ENCODE results near the gene CHML. TPM values are rescaled to one million over a fixed set of nuclear protein-coding genes. Genes with fewer than 3 reads are reported as not detected.

The CHML gene
- total RNA-seq, 1 donor from 2014 or later: 15.2 TPM

DNA sequence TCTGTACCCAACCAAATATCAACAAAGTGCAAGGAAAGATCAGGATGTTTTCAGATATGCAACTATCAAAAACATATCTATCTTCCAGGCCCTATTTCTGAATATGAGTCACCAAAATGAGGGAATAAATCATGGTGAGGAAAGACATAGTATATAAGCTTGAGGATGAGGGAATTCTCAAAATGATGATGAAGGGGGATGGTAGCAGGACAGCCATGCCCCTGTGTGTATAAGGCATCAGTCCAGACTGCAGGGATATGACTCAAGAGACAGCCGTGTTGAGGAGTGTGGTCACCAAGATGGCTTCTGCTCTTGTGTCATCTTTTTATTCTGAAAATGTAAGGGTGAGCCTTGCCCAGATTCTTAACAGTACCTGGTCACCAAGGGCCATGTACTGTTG, 7.5 kb upstream of the CHML start:
- TF ChIP-seq CTCF (IDR thresholded peaks at IDR 0.05; ENCODE audit: unreplicated experiment): no peak
- no peaks in the 10 kb centered on the region for H3K9me3 Mint-ChIP-seq (ENCODE audit: unreplicated experiment)
- no peak overlapping the region for H3K4me3 Mint-ChIP-seq (ENCODE audit: unreplicated experiment)
- no peaks in the 10 kb centered on the region for H3K4me1 Mint-ChIP-seq (ENCODE audit: unreplicated experiment)
- H3K36me3 Mint-ChIP-seq (ENCODE audit: low read depth, unreplicated experiment): no peaks in the 10 kb centered on the region
- H3K27me3 Mint-ChIP-seq (ENCODE audit: unreplicated experiment): peaks cover 2% of the 10 kb centered on the region
- H3K27ac Mint-ChIP-seq (ENCODE audit: unreplicated experiment): no peak overlapping the region
- DNase-seq (ENCODE audit: low spot score): no peak

DNA sequence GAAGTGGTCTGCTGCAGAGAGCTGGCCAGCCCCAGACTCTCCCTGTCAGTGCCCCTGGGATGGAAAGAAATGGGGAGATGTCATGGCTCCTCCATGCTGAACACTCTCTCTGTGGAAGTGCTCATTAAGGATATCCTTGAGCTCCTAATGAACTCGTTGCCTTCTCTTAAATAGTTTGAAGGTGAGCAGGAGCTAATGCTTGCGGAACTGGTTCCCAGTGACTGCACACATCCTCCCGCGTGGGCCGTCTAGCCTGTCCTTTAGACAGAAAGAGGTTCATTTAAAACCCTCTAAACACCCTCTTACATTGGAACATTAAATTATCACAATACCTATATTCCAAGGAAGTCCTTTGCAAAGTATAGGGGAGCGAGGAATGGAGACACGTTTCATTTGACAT, 6.0 kb upstream of the CHML start:
- H3K9me3 Mint-ChIP-seq (ENCODE audit: unreplicated experiment): no peaks in the 10 kb centered on the region
- no peak overlapping the region for H3K4me3 Mint-ChIP-seq (ENCODE audit: unreplicated experiment)
- no peaks in the 10 kb centered on the region for H3K4me1 Mint-ChIP-seq (ENCODE audit: unreplicated experiment)
- TF ChIP-seq CTCF (IDR thresholded peaks at IDR 0.05; ENCODE audit: unreplicated experiment): no peak
- H3K27me3 Mint-ChIP-seq (ENCODE audit: unreplicated experiment): peaks cover 4% of the 10 kb centered on the region
- H3K27ac Mint-ChIP-seq (ENCODE audit: unreplicated experiment): no peak overlapping the region
- no peaks in the 10 kb centered on the region for H3K36me3 Mint-ChIP-seq (ENCODE audit: low read depth, unreplicated experiment)
- no peak for DNase-seq (ENCODE audit: low spot score)

DNA sequence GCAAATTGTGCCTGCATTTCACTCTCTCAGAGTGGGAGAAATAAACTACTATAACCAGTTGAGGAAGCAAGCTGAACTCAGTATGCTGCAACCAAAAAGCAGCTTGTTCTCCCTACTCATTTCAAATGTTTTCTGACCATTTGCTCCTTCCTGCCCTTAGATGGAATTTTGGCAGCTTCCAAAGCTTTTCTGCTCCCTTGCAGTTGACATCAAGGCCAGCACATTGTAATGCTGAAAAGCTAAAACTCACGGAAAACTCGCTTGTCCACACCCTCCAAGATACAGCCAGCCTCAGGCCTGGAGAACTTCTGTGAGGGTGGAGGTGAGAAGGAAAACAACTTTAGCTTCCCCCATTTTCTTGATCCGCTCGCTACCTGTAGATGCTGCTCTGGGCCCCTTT, 5.0 kb upstream of the CHML start:
- TF ChIP-seq CTCF (IDR thresholded peaks at IDR 0.05; ENCODE audit: unreplicated experiment): no peak

GRCh38 chr1:241644259-241644658, 4.1 kb upstream of the CHML start:
- Mint-ChIP-seq H3K27ac (ENCODE audit: unreplicated experiment) (no peak overlapping the region), H3K4me1 (ENCODE audit: unreplicated experiment) (peaks cover 2% of the 10 kb centered on the region), H3K9me3 (ENCODE audit: unreplicated experiment) (no peaks in the 10 kb centered on the region), H3K27me3 (ENCODE audit: unreplicated experiment) (peaks cover 4% of the 10 kb centered on the region), H3K4me3 (ENCODE audit: unreplicated experiment) (no peak overlapping the region), H3K36me3 (ENCODE audit: low read depth, unreplicated experiment) (no peaks in the 10 kb centered on the region)
- DNase-seq (ENCODE audit: low spot score): no peak
- TF ChIP-seq CTCF (IDR thresholded peaks at IDR 0.05; ENCODE audit: unreplicated experiment): no peak

More for the DNA sequence above, 5.0 kb upstream of the CHML start:
- Mint-ChIP-seq H3K9me3 (ENCODE audit: unreplicated experiment) (no peaks in the 10 kb centered on the region), H3K27me3 (ENCODE audit: unreplicated experiment) (peaks cover 4% of the 10 kb centered on the region), H3K4me1 (ENCODE audit: unreplicated experiment) (no peaks in the 10 kb centered on the region), H3K36me3 (ENCODE audit: low read depth, unreplicated experiment) (no peaks in the 10 kb centered on the region), H3K27ac (ENCODE audit: unreplicated experiment) (no peak overlapping the region), H3K4me3 (ENCODE audit: unreplicated experiment) (no peak overlapping the region)
- DNase-seq (ENCODE audit: low spot score): no peak

DNA sequence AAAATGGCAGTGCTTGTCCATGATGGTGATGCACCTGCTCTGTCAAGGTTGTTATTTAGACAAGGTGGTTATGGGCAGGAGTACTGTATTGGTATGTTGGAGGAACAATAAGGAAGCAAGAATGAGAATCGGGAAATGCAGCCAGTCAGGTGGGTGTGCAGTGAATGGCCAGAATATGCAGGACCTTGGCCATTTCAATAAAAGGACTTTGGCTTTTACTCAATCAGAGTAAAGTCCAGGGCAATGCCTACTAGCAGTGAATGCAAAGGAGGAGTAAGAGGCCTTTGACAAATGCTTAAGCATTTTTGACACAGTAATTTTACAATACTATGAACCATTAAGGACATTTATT, 2.4 kb upstream of the CHML start:
- H3K27ac Mint-ChIP-seq (ENCODE audit: unreplicated experiment): no peak overlapping the region
- no peak for DNase-seq (ENCODE audit: low spot score)
- peaks cover 15% of the 10 kb centered on the region for H3K4me1 Mint-ChIP-seq (ENCODE audit: unreplicated experiment)
- TF ChIP-seq CTCF (IDR thresholded peaks at IDR 0.05; ENCODE audit: unreplicated experiment): no peak
- H3K36me3 Mint-ChIP-seq (ENCODE audit: low read depth, unreplicated experiment): no peaks in the 10 kb centered on the region
- H3K4me3 Mint-ChIP-seq (ENCODE audit: unreplicated experiment): peak overlapping the region; percentile 2
- peaks cover 4% of the 10 kb centered on the region for H3K27me3 Mint-ChIP-seq (ENCODE audit: unreplicated experiment)
- no peaks in the 10 kb centered on the region for H3K9me3 Mint-ChIP-seq (ENCODE audit: unreplicated experiment)

All from endothelial cell (in vitro differentiated cells).